GM21423 (cell line): ENCODE results near the gene SRSF11.
"Not testable (repeated sequence)": the region's sequence is repeated elsewhere in the genome, so short reads cannot be mapped to it uniquely, and the experiment has no call there.

ENCODE experiments used
- ATAC-seq: cut with Tn5 transposase; IDR thresholded peaks from one replicate; pipeline ENCODE4 v1.9.1; 2021; ENCODE audit warnings: mild to moderate bottlenecking, moderate library complexity; ENCODE audit not compliant: unreplicated experiment

SRSF11 gene, protein sequence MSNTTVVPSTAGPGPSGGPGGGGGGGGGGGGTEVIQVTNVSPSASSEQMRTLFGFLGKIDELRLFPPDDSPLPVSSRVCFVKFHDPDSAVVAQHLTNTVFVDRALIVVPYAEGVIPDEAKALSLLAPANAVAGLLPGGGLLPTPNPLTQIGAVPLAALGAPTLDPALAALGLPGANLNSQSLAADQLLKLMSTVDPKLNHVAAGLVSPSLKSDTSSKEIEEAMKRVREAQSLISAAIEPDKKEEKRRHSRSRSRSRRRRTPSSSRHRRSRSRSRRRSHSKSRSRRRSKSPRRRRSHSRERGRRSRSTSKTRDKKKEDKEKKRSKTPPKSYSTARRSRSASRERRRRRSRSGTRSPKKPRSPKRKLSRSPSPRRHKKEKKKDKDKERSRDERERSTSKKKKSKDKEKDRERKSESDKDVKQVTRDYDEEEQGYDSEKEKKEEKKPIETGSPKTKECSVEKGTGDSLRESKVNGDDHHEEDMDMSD

DNA sequence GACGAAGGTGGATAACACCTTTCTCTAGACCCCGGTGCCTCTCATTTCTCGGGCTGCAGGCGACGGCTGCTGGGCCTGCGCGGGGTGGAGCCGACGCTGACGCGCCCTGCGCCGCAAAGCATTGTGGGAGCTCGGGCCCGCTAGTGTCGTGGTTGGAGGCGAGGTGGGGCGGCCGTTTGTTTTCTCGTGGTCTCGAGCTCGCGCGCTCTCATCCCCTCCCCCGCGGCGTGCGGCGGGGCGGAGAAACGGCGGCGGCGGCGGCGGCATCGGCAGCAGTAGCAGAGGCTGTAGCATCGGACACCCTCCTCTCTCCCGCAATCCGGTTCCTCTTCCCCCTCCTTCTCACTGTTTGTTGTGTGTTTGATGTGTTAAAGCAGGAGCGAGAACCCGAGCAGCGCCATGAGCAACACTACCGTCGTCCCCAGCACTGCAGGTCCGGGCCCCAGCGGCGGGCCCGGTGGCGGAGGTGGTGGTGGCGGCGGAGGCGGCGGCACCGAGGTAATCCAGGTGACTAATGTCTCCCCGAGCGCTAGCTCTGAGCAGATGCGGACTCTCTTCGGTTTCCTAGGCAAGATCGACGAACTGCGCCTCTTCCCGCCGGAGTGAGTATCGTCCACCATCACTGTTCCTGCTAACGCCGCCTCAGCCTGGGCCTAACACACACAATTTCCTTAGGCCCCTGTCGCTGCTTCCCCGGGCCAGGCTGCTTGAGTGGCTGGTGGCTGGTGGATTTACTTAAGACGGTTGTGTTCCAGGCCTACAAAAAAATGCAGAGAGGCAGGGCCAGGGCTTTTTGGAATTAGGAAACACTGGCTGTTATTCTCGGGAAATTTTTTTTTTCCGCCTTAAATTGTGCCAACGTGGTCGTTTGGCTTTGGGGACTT lies at the start of gene SRSF11:
Gene SRSF11 (plus strand): TSS at position 143 of the 884 bp plus-strand sequence. CDS start 257 bp downstream, at position 400.
- ATAC-seq = peak; percentile 97

DNA sequence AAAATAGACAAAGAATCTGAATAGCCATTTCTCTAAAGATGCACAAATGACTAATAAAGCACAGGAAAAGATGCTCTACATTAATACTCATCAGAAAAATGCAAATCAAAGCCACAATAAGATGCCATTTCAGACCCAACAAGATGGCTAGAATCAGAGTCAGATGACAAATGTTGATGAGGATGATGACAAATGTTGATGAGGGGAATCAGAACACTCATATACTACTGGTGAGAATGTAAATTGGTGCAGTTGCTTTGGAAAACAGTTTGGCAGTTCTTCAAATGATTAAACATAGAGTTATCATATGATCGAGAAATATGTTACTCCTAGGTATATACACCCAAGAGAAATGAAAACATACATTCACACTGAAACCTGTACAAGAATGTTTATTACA lies 49.7 kb upstream of the SRSF11 start:
- ATAC-seq = no peak

DNA sequence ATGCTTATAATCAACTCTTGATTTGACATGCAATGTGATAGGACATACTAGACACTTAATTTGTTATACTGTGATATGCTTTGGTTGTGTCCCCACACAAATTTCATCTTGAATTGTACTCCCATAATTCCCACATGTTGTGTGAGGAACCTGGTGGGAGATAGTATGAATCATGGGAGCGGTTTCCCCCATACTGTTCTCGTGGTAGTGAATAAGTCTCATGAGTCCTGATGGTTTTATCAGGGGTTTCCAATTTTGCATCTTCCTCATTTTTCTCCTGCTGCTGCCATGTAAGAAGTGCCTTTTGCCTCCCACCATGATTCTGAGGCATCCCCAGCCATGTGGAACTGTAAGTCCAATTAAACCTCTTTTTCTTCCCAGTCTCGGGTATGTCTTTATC lies 36.0 kb upstream of the SRSF11 start:
- not testable (repeated sequence) for ATAC-seq

DNA sequence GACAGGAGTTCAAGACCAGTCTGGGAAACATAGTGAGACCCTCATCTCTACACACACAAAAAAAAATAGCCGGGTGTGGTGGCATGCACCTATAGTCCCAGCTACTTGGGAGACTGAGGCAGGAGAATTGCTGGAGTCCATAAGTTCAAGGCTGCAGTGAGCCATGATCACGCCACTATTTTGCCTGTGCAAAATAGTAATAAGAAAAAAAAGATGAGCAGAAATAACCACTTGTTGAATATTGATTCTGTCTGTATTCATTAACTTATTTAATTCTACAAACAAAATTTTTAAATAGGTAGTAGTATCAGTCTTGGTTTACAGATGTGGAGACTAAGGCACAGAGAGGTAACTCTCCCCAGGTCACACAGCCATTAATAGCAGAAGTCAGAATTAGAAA lies 32.7 kb upstream of the SRSF11 start:
- ATAC-seq = no peak

DNA sequence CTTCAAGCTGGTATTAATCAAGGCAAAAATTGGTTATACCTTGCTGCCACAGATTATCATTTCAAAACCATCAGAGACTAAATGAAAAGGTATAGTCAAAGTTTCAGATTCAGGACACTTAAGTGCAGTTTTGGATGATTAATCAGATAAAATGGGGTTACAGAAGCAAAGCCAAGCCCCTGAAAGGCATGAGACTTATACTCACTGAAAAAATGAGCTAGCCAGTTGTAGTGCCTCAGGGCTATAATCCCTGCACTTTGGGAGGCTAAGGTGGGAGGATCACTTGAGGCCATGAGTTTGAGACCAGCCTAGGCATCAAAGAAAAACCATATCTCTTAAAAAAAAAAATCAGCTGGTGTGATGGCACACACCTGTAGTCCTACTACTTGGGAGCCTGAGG lies 31.0 kb upstream of the SRSF11 start:
- ATAC-seq = no peak

DNA sequence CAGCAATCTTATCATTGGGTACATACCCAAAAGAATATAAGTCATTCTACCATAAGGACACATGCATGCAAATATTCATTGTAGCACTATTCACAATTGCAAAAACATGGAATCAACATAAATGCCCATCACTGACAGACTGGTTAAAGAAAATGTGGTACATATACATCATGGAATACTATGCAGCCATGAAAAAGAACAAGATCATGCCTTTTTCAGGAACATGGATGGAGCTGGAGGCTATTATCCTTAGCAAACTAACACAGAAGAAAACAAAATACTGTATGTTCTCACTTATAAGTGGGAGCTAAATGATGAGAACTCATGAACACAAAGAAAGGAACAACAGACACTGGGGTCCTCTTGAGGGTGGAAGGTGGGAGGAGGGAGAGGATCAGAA lies 28.7 kb upstream of the SRSF11 start:
- not testable (repeated sequence) for ATAC-seq

DNA sequence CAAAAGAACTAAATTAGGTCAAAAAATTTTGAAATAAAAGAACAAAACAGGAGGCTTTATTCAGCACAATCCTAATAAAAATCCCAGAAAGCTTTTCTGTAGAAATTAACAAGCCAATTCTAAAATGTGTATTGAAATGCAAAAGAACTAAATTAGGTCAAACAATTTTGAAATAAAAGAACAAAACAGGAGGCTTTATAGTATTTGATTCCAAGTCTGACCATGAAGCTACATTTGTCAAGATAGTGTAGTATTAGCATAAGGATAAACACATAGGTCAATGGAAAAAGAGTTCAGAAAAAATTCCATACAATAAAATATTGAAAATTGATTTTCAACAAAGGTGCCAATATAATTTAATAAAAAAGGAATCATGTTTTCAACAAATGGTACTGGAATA lies 26.6 kb upstream of the SRSF11 start:
- ATAC-seq = no peak

DNA sequence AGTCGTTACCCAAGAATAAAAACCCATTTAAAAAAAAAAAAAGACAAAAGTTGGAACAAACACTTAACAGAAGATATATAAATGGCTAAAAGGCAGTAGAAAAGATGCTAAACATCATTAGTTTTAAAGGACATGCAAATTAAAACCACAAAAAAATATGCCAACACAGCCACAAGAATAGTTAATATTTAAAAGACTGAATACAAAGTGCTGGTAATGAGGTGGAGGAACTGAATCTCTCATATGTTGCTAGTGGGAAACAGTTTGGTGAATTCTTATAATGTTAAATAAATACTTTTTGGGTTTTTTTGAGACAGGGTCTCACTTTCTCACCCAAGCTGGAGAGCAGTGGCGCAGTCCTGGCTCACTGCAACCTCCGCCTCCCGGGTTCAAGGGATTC lies 25.8 kb upstream of the SRSF11 start:
- peak; percentile 93 for ATAC-seq

DNA sequence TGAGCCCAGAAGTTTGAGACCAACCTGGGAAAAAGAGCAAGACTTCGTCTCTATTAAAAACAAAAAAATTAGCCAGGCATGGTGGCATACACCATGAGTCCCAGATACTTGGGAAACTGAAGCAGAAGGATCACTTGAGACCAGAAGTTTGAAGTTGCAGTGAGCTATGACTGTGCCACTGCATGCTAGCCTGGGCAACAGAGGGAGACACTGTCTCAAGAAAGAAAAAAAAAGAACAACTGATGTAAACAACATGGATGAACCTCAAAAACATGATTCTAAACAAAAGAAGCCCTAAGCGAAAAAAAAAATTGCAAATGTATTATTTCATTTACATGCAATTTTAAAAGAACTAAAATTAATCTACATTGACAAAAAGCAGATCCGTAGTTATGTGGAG lies 24.8 kb upstream of the SRSF11 start:
- no peak for ATAC-seq

DNA sequence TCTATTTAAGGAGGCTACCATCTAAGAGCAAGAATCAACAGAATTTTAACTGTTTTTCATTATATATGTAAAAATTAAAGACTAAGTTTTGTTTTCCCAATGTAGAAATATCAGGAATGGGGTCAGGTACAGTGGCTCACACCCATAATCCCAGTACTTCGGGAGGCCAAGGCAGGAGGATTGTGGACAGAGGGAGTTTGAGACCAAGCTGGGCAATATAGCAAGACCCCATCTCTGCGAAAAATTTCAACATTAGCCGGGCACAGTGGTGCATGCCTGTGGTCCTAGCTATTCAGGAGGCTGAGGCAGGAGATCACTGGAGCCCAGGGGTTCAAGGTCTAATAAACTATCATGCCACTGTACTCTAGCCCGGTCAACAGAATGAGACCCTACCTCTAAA lies 21.1 kb upstream of the SRSF11 start:
- no peak for ATAC-seq

DNA sequence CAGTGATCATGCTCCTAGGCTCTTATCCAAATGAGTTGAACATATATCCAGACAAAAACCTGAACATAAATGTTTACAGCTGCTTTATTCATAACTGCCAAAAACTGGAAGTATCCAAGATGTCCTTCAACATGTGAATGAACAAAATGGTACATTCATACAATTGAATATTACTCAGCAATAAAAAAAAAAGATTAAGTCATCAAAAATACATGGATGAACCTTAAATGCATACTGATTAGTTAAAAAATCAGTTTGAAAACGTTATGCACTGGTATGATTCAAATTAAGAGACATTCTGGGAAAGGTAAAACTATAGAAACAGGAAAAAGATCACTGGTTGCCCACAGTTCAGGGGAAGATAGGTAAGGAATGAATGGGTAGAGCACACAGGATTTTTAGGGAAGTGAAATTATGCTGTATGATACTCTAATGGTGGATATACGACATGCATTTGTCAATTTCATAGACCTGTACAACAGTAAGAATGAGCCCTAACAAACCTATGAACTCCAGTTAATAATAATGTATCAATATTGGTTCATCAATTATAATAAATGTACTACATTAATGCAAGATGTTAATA lies 18.9 kb upstream of the SRSF11 start:
- ATAC-seq = no peak

DNA sequence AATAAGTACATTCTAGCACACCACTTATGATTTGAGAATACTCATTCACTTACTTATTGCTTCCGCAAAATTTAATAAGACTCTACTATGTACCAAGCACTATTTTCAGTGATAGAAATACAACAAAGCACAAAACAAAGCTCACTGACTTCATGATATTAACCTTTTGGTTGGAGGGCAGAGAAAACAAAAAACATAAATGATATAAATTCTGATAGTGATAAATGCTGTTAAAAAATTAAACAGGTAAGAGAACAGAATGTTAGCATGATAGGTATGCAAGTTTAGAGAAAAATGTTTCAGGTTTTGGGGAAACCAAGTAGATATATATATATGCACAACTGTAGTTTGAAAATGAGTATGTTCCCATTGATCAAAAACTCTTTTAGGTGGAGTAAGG lies 17.0 kb upstream of the SRSF11 start:
- no peak for ATAC-seq

DNA sequence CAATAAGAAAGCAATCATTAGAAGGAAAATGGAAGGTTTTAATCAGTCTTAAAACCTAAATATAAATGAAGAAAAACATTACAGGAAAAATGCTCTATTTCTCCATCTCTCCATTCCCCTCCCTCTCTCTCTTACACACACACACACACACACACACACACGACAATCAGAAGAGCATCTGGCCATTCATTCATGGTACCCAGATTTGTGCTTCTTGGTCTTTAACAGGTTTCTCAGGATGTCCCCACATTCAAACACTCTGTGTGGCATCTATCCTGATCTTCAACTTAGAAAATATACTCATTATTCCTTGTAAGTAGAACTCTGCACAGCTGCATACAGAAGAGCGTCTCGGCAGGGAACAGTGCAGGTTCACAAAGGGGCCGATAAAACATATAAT lies 16.6 kb upstream of the SRSF11 start:
- ATAC-seq = no peak

DNA sequence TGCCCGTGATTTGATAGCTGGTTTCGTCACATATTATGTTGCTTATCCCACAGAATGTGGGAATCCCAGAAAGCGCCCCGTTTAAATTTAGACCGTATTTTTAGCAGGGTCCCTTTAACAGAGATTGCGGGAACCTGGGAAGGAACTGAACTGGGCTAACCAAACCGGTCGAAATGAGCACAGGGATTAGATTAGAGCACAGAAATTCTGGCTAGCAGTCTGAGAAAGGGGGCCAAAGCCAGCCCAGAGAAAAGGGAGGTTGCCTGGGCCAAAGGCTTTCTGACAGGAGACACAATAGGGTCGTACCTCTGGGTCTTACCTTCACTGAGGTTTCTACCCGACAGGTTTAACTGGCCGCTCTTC lies 16.1 kb upstream of the SRSF11 start:
- peak; percentile 2 for ATAC-seq

DNA sequence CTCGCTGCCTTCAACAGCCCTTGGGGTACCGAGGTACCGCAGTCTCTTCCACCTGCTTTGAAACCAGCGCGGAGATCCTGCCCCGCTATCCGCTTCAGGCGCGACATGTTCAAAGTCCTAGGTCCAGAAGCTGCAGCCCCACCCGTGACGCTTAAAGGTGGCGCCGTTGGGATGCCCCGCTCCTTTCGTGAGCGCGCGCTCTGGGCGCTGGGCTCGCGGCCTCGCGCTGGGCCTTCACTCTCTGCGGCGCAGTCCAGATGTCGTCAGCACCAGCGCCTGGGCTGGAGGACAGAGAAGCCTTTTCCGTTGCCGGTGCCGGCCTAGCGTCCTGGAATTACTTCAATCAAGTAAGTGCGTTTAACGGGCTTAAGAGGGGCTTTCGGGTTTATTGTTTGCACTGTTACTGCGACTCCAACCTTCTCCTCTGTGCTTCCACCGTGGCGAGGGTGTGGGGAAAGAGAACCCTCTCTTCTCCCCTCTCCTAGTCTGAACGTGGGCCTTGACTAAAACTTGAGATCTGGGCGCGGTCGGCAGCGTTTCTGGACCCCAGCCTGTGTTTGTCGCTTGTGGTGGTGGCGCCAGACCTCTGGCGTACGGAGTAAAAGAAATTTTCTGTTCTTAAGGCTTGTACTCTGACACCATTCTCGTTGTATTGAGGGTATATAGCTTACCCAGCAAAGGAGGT lies 15.6 kb upstream of the SRSF11 start, which contains the start of gene LRRC40:
Gene LRRC40 (minus strand): TSS at position 146 of the 685 bp plus-strand sequence. CDS start 39 bp downstream, at position 107.
- ATAC-seq = peak; percentile 77

DNA sequence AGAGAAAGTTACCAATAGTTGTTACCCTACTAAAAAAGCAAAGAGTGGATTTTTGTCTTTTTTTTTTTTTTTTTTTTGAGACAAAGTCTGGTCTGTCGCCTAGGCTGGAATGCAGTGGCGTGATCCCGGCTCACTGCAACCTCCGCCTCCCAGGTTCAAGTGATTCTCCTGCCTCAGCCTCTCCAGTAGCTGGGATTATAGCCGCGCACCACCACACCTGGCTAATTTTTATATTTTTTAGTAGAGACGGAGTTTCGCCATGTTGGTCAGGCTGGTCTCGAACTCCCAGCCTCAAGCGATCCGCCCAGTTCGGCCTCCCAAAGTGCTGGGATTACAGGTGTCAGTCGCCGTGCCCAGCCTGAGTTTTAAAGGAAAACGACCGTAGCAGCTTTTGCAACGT lies 14.3 kb upstream of the SRSF11 start:
- ATAC-seq = not testable (repeated sequence)

DNA sequence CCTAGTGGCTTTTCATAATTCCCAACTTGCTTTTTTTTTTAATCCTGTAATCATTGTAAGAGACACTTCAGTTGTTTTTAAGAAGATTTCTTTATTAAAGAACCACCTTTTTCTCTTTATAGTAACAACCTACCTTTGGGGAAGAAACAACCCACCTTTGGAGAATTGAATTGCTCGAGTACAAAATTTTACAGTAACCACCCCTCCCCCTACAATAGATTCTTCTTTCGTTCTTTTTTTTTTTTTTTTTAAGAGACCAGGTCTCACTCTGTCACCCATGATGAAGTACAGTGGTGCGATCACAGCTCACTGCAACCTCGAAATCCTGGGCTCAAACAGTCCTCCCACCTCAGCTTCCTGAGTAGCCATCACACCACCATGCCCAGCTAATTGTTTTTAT lies 13.7 kb upstream of the SRSF11 start:
- no peak for ATAC-seq

DNA sequence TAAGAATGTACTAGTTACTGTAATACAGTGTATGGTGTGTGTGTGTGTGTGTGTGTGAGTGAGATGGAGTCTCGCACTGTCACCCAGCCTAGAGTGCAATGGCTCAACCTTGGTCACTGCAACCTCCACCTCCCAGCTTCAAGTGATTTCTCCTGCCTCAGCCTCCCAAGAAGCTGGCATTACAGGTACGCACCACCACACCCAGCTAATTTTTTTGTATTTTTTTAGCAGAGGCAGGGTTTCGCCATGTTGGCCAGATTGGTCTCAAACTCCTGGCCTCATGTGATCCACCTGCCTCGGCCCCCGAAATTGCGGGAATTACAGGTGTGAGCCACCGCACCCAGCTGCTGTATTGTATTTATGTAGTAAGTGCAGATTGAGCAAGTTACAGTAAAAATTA lies 12.9 kb upstream of the SRSF11 start:
- no peak for ATAC-seq

DNA sequence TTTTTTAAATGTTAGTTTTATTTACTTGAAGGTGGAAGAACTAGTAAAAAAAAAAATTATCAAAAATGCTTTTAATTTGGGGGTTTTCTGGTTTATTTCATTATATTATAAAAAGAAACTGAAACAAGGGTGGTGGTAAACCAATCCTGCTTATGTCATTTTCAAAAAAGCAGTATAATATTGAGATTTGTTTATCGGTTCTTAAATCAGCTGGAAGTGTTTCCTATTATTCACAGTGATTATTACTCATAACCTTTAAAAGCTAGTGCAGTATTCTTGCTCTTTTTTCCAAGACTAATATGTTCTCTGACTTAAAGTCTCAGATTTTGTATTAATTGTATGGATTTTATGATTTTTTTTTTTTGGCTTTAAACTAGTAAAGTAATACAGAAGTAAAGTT lies 10.4 kb upstream of the SRSF11 start:
- no peak for ATAC-seq

DNA sequence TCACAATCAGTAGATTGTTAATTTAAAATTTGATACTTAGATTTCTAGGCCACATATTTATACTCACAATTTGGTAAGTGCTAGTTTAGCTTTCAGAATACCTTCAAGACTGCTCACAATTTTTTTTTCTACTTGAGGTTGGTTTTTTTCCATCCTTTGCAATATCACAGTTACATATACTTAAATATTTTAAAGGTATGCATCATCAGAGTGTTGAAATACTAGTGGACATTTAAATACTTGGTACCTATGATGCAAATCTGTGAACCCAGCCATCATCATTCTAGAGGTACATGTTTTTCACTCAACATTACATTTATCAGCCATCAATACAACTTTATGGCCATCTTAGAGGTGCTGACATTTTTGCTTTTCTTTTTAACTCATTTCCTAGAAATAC lies 9.6 kb upstream of the SRSF11 start:
- no peak for ATAC-seq

DNA sequence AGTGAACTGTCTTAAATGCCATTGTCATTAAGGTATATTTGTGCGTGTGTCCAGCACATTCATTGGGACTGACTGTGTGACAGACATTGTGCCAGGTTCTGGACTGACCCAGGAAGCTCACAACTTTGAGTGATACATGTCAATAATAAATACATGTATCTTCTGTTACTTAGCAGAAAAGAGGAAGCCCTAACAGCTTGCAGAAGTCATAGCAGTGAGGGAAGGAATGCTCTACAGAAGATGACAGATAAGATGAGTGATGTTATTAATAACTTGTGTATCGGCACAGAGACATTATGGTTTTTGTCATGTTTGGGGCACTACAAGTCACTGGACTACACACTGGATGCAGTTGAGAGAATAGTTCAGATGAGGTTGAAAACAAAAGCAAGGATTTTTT lies 1.2 kb upstream of the SRSF11 start:
- ATAC-seq = no peak
